OCI-LY3 (cell line): ENCODE measurements around the gene PCLO.

ENCODE experiments used
- H2AFZ ChIP-seq: fragments of 200-600, 300-600 bp; shearing (Covaris generic); 2 replicates; pipeline ENCODE4 v1.6.0; 2014; ENCODE audit warnings: antibody characterized with exemption, low read depth, low read length
- H3K27ac ChIP-seq: fragments of 200-600, 300-600 bp; sonication (generic); 2 replicates; pipeline ENCODE4 v1.5.1; 2014; ENCODE audit warnings: mild to moderate bottlenecking, low read length, moderate library complexity, mixed read lengths
- H3K27me3 ChIP-seq: fragments of 200-600, 300-600 bp; sonication (generic); 2 replicates; pipeline ENCODE4 v1.6.1; 2014; ENCODE audit warnings: low read depth, low read length, mixed read lengths
- H3K36me3 ChIP-seq: fragments of 200-600, 300-600 bp; sonication (generic); replicated peaks from 2 replicates; pipeline ENCODE3; 2014; ENCODE audit warnings: low read depth, low read length, mixed read lengths
- H3K4me1 ChIP-seq: fragments of 300-600, 200-600 bp; sonication (generic); 2 replicates; pipeline ENCODE4 v1.6.1; 2014; ENCODE audit warnings: low read length, mixed read lengths
- H3K4me2 ChIP-seq: fragments of 200-600, 300-600 bp; sonication (generic); 2 replicates; pipeline ENCODE4 v1.6.1; 2014; ENCODE audit warnings: low read length, mixed read lengths
- H3K4me3 ChIP-seq: fragments of 300-600, 200-600 bp; sonication (generic); 2 replicates; pipeline ENCODE4 v1.5.1; 2014; ENCODE audit warnings: antibody characterized with exemption, mild to moderate bottlenecking, low read length, moderate library complexity
- H3K79me2 ChIP-seq: fragments of 300-600, 200-600 bp; shearing (Covaris generic); 2 replicates; pipeline ENCODE4 v1.6.1; 2014; ENCODE audit warnings: mild to moderate bottlenecking, low read length, mixed read lengths
- H3K9ac ChIP-seq: fragments of 300-600, 200-600 bp; shearing (Covaris generic); 2 replicates; pipeline ENCODE4 v1.6.0; 2014; ENCODE audit warnings: mild to moderate bottlenecking, low read length, moderate library complexity
- H3K9me3 ChIP-seq: fragments of 200-600, 300-600 bp; shearing (Covaris generic); 2 replicates; pipeline ENCODE4 v1.6.1; 2014; ENCODE audit warnings: low read length, mixed read lengths; ENCODE audit not compliant: insufficient read depth
- H4K20me1 ChIP-seq: fragments of 200-600, 300-600 bp; sonication (generic); 2 replicates; pipeline ENCODE4 v1.6.1; 2016; ENCODE audit warnings: low read length, mixed read lengths; ENCODE audit not compliant: insufficient read depth
- EZH2phosphoT487 ChIP-seq: fragments of 200-600 bp; shearing (Covaris generic); IDR thresholded peaks from 2 replicates; pipeline ENCODE4 v1.6.1; 2018; ENCODE audit warnings: antibody characterized with exemption, mixed run types, low read depth
- TF ChIP-seq, protein P1 (sequence below): fragments of 200-600, 300-600 bp; sonication (generic); IDR thresholded peaks from 2 replicates; pipeline ENCODE4 v1.5.1; 2014; ENCODE audit warnings: antibody characterized with exemption, low read length, low read depth

The PCLO gene

DNA sequence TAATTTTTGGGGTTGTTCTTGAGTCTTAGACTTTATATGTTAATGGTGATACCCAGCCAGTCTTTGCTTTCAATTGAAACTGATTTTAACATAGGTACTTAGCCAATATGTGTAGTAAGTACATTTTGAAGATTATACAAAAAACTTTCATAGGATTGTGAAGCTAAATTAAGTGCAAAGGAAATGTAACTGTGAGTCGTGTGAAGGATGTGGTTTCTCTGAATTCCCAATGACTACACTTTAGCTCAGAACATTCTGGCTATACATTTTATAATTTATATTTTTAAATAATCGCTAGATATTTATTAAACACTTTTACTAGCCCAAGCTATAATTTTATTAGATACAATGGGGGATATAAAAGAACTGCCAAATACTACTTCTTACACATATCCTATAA lies 359.3 kb downstream of the PCLO start:
- Histone ChIP-seq H2AFZ (no peak overlapping the region), H4K20me1 (no peaks in the 10 kb centered on the region), H3K4me1 (no peaks in the 10 kb centered on the region), H3K27me3 (no peaks in the 10 kb centered on the region), H3K4me2 (no peak overlapping the region), H3K9ac (no peak overlapping the region), H3K4me3 (no peak overlapping the region), H3K79me2 (no peaks in the 10 kb centered on the region), H3K36me3 (no peaks in the 10 kb centered on the region), H3K27ac (no peak overlapping the region), H3K9me3 (no peaks in the 10 kb centered on the region)
- no peak for TF ChIP-seq EZH2phosphoT487
- TF ChIP-seq, protein P1, sequence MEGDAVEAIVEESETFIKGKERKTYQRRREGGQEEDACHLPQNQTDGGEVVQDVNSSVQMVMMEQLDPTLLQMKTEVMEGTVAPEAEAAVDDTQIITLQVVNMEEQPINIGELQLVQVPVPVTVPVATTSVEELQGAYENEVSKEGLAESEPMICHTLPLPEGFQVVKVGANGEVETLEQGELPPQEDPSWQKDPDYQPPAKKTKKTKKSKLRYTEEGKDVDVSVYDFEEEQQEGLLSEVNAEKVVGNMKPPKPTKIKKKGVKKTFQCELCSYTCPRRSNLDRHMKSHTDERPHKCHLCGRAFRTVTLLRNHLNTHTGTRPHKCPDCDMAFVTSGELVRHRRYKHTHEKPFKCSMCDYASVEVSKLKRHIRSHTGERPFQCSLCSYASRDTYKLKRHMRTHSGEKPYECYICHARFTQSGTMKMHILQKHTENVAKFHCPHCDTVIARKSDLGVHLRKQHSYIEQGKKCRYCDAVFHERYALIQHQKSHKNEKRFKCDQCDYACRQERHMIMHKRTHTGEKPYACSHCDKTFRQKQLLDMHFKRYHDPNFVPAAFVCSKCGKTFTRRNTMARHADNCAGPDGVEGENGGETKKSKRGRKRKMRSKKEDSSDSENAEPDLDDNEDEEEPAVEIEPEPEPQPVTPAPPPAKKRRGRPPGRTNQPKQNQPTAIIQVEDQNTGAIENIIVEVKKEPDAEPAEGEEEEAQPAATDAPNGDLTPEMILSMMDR: no peak

DNA sequence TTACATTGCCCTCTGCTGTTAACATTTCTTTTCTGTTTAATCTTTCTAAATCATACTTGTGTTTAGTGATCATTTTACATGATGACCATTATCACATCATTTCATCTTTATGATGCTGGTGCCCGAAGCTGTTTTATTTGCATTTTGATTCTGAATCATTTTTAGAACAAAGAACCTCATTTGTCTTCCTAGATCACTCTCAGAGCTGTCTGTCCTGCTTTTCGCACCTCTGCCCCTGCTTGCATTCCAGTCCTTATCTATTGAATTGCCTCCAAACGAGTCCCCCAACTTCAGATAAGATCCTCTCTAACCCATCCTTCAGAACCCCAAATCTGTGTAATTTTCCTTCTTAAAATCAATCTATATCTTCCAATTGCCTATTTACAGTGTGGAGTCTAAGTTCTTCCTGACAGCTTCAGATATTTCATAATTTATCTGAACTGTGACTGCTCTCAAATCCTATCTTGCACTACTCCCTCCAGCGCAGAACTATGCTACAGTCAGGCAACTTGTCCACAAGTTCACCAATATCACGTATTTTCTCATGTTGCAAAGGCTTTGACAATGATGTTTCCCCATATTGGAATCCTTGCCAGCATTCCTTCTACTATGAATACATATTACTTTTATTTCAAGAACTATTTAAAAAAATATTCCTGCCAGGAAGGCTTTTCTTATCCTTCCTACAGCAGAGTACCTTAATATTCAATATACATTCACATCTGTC lies 372.6 kb downstream of the PCLO start:
- TF ChIP-seq, protein P1: no peak
- TF ChIP-seq EZH2phosphoT487: no peak

DNA sequence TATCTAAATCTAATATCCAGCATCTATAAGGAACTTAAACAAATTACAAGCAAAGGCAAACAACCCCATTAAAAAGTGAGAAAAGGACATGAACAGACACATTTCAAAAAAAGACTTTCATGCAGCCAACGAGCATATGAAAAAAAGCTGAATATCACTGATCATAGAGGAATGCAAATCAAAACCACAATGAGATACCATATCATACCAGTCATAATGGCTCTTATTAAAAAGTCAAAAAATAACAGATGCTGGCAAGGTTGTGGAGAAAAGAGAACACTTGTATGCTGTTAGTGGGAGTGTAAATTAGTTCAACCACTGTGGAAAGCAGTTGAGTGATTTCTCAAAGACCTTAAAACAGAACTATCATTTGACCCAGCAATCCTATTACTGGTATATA lies 384.7 kb downstream of the PCLO start:
- Histone ChIP-seq H3K9me3 (no peaks in the 10 kb centered on the region), H3K79me2 (no peaks in the 10 kb centered on the region), H2AFZ (no peak overlapping the region)

More for the DNA sequence above, 372.6 kb downstream of the PCLO start:
- Histone ChIP-seq H3K4me2 (no peak overlapping the region), H3K36me3 (no peaks in the 10 kb centered on the region), H4K20me1 (no peaks in the 10 kb centered on the region), H3K27me3 (no peaks in the 10 kb centered on the region), H3K9ac (no peak overlapping the region), H3K4me1 (no peaks in the 10 kb centered on the region), H2AFZ (no peak overlapping the region), H3K9me3 (no peaks in the 10 kb centered on the region), H3K79me2 (no peaks in the 10 kb centered on the region), H3K4me3 (no peak overlapping the region), H3K27ac (no peak overlapping the region)

DNA sequence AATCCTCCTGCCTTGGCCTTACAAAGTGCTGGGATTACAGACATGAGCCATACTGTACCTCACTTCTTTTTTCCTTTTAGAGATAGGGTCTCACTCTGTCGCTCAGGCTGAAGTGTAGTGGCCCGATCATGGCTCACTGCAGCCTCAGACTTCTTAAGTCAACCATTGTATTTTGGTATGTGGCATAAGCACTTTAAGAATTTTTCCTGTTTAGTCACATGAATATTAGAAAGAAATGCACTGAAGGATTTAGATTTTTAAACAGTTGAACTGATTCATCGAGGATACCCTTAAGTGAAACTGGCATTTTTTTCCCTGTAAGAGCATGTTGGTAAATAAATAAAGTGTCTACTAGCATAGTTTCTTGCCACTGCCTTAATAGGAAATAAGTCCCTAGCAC lies 399.8 kb downstream of the PCLO start:
- Histone ChIP-seq H3K9ac (no peak overlapping the region), H3K4me1 (no peaks in the 10 kb centered on the region), H4K20me1 (no peaks in the 10 kb centered on the region), H2AFZ (no peak overlapping the region), H3K27ac (no peak overlapping the region), H3K9me3 (no peaks in the 10 kb centered on the region), H3K4me2 (no peak overlapping the region), H3K4me3 (no peak overlapping the region), H3K27me3 (no peaks in the 10 kb centered on the region), H3K79me2 (no peaks in the 10 kb centered on the region), H3K36me3 (no peaks in the 10 kb centered on the region)
- no peak for TF ChIP-seq EZH2phosphoT487
- TF ChIP-seq, protein P1: no peak

More for the DNA sequence above, 384.7 kb downstream of the PCLO start:
- Histone ChIP-seq H3K9ac (no peak overlapping the region), H3K27ac (no peak overlapping the region), H3K36me3 (no peaks in the 10 kb centered on the region), H3K4me3 (no peak overlapping the region), H3K4me1 (no peaks in the 10 kb centered on the region), H4K20me1 (no peaks in the 10 kb centered on the region), H3K27me3 (no peaks in the 10 kb centered on the region), H3K4me2 (no peak overlapping the region)
- TF ChIP-seq, protein P1: no peak
- no peak for TF ChIP-seq EZH2phosphoT487
